Spleen (tissue), 11 donors: ENCODE data around the gene ERCC6L. TPM values are rescaled to one million over a fixed set of nuclear protein-coding genes. Genes with fewer than 3 reads are reported as not detected.
A peak's percentile ranks its signal among the peaks of the same experiment; 100 is the strongest.

ENCODE experiments used
- DNase-seq: peaks from one replicate; pipeline ENCODE4 v3.0.0-alpha.2; 2020
- H3K27ac ChIP-seq, 8 donors: fragments of 200-600 bp; sonication (generic) in 7 of 8; 1 replicate in 4 of 8; 2 replicates in 4 of 8; pipeline versions ENCODE4 v1.5.0 to v1.8.0; 2016 to 2021; ENCODE audit warnings: inconsistent platforms in 4 of 8, mild to moderate bottlenecking in 4 of 8, moderate library complexity in 1 of 8
- H3K27me3 ChIP-seq, 7 donors: fragments of 200-600 bp; sonication (generic) in 6 of 7; replicated peaks in 1 of 7; 1 replicate in 4 of 7; 2 replicates in 3 of 7; pipeline versions ENCODE4 v1.5.0 to v1.8.0; 2016 to 2021; ENCODE audit warnings: inconsistent platforms in 3 of 7, mild to moderate bottlenecking in 1 of 7
- H3K36me3 ChIP-seq, 6 donors: fragments of 200-600 bp; sonication (generic) in 5 of 6; 1 replicate in 4 of 6; 2 replicates in 2 of 6; pipeline versions ENCODE4 v1.5.0 to v1.8.0; 2016 to 2021; ENCODE audit warnings: inconsistent platforms in 2 of 6
- H3K4me1 ChIP-seq, 6 donors: fragments of 200-600 bp; sonication (generic) in 5 of 6; 1 replicate in 3 of 6; 2 replicates in 3 of 6; pipeline versions ENCODE4 v1.5.0 to v1.8.0; 2016 to 2021; ENCODE audit warnings: inconsistent platforms in 3 of 6
- H3K4me3 ChIP-seq, 8 donors: fragments of 200-600 bp; sonication (generic) in 7 of 8; 1 replicate in 4 of 8; 2 replicates in 4 of 8; pipeline versions ENCODE4 v1.5.0 to v1.8.0; 2016 to 2021; ENCODE audit warnings: inconsistent platforms in 4 of 8, mild to moderate bottlenecking in 4 of 8, moderate library complexity in 2 of 8
- H3K9me3 ChIP-seq, 8 donors: fragments of 200-600 bp; sonication (generic) in 7 of 8; 1 replicate in 4 of 8; 2 replicates in 4 of 8; pipeline versions ENCODE4 v1.5.0 to v1.8.0; 2016 to 2021; ENCODE audit warnings: inconsistent platforms in 4 of 8
- POLR2A ChIP-seq, 3 donors: fragments of 450-650 bp; IDR thresholded peaks; one replicate each; pipeline ENCODE4 v1.5.1; 2017; ENCODE audit warnings: antibody characterized with exemption in 3 of 3, mild to moderate bottlenecking in 1 of 3
- POLR2AphosphoS5 ChIP-seq, 3 donors: sonication (generic); formaldehyde crosslinking; IDR thresholded peaks; one replicate each; pipeline ENCODE4 v1.5.1; 2017; ENCODE audit warnings: antibody characterized with exemption in 3 of 3
- WGBS, 5 donors: extraction: QIAGEN DNeasy Blood & Tissue Kit in 3 of 5; methylation state at CpG; one replicate each; pipeline versions ENCODE4 v1.1.5 to v1.1.7; 2013 to 2018; 5-methylcytosine and 5-hydroxymethylcytosine counted together
- intact Hi-C: fragments of 100-400 bp; cut with DNase I; formaldehyde crosslinking; loops from one replicate; pipeline ENCODE4 v1.15.0; 2023; ENCODE audit warnings: low total_unique reads
- polyA plus RNA-seq, 3 donors: library from polyadenylated mRNA; stranded (reverse); fragments of 200-250 nt; gene quantifications; one replicate each; pipeline ENCODE4 v1.2.1, GENCODE V29; 2013
- total RNA-seq, 7 donors: library from RNA; depleted of rRNA in 3 of 7; stranded (reverse); fragments of >200 nt in 3 of 7; fragmentation: NEBNext Ultra II Directional in 4 of 7; extraction: Animal tissue kit (Norgen Biotek cat#: 25700) in 4 of 7; gene quantifications; one replicate each; pipeline versions ENCODE4 v1.1.0 to v1.2.1, GENCODE V29; 2016 to 2021
- TF ChIP-seq, protein P1 (sequence below), 11 experiments: fragments of 200-600 bp in 7 of 11; fragments of 450-650 bp in 4 of 11; sonication (generic) in 4 of 11; IDR thresholded peaks in 8 of 11; conservative IDR thresholded peaks in 3 of 11; 1 replicate in 7 of 11; 2 replicates in 4 of 11; pipeline versions ENCODE4 v1.4.0 to v1.8.0; 2016 to 2021; ENCODE audit warnings: antibody characterized with exemption in 11 of 11, inconsistent platforms in 4 of 11, mild to moderate bottlenecking in 1 of 11
- donor health status: healthy with polysubstance abuse.
- donor health status: DM: no; HTN: no; CAD: no; lungs with moderate emphysema.
- donor health status: DM: no; HTN: no; CAD: no.
- donor health status: Bipolar disorder and iron deficiency.
- donor health status: healthy.
- donor health status: DM: no; HTN: no; CAD: no.
- donor health status: DM: yes; HTN: yes; CAD: no.

Gene ERCC6L
- total and polyA plus RNA-seq, 10 donors: 0.30 to 1.4 (median 0.77) TPM

DNA sequence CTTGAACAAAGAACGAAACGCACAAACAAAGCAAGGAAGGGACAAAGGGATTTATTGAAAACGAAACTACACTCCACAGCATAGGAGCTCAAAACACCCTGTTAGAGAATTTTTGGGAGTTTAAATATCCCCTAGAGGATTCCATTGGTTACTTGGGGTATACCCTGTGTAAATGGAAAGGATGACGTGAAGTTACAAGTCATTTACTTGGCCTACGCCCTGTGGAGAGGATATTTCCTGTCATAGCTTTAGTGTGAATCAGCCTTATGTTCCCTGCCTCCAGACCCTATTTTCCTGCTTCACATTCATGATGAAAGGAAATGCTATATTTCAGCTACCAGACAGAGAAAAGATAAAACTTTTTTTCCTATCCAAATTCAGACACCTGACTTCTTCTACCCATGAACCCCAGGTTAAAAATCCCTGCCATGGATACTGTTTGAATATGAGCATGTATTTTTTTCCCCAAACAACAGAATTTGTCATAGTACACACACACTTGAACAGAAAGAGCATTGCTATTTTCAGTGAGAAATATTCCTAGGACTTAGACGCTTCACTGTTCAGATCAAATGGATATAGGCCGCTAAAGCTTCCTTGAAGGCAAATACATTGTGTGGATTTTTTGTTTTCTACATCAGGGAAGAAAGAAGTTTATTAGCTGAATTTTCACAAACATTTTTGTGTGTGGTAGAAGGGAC, 36.8 kb downstream of the ERCC6L start:
- no peaks in the 10 kb centered on the region for H3K9me3 ChIP-seq
- no peaks in the 10 kb centered on the region for H3K27me3 ChIP-seq
- 60 to 92% (median 74%) methylated on average over 7 of the region's 7 CpGs for WGBS, 5 donors
- H3K27ac ChIP-seq: peak overlapping the region in 4 of 8 donors; percentile 7 to 50 (median 40)
- intact Hi-C loops: no loop called here
- no peak overlapping the region for H3K4me3 ChIP-seq
- peak in 1 of 3 donors; percentile 14 for TF ChIP-seq POLR2AphosphoS5 (IDR thresholded peaks at IDR 0.05)
- TF ChIP-seq, protein P1, sequence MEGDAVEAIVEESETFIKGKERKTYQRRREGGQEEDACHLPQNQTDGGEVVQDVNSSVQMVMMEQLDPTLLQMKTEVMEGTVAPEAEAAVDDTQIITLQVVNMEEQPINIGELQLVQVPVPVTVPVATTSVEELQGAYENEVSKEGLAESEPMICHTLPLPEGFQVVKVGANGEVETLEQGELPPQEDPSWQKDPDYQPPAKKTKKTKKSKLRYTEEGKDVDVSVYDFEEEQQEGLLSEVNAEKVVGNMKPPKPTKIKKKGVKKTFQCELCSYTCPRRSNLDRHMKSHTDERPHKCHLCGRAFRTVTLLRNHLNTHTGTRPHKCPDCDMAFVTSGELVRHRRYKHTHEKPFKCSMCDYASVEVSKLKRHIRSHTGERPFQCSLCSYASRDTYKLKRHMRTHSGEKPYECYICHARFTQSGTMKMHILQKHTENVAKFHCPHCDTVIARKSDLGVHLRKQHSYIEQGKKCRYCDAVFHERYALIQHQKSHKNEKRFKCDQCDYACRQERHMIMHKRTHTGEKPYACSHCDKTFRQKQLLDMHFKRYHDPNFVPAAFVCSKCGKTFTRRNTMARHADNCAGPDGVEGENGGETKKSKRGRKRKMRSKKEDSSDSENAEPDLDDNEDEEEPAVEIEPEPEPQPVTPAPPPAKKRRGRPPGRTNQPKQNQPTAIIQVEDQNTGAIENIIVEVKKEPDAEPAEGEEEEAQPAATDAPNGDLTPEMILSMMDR (IDR thresholded peaks at IDR 0.05 in 8 of 11, conservative IDR thresholded peaks at IDR 0.05 in 3 of 11): no peak
- no peaks in the 10 kb centered on the region for H3K4me1 ChIP-seq
- no peak for DNase-seq
- peaks cover 0 to 77% (median 16%) of the 10 kb centered on the region in 6 donors for H3K36me3 ChIP-seq

- TF ChIP-seq POLR2AphosphoS5 (IDR thresholded peaks at IDR 0.05): no peak
- no peak for TF ChIP-seq POLR2A (IDR thresholded peaks at IDR 0.05)
- TF ChIP-seq, protein P1 (IDR thresholded peaks at IDR 0.05 in 8 of 11, conservative IDR thresholded peaks at IDR 0.05 in 3 of 11): no peak
- peak overlapping the region in 2 of 8 donors; percentile 83 to 86 for H3K4me3 ChIP-seq
- no peak overlapping the region for H3K27ac ChIP-seq
- DNase-seq: no peak
- intact Hi-C loops: no loop called here
- H3K27me3 ChIP-seq: no peaks in the 10 kb centered on the region
- H3K4me1 ChIP-seq: peaks cover 6 to 35% (median 18%) of the 10 kb centered on the region in 6 donors
- H3K36me3 ChIP-seq: peaks cover 0 to 18% (median 4%) of the 10 kb centered on the region in 6 donors
- no peaks in the 10 kb centered on the region for H3K9me3 ChIP-seq
- 73 to 97% (median 88%) methylated on average over 2 of the region's 2 CpGs for WGBS, 5 donors
These were observed 55.9 kb downstream of the ERCC6L start for GRCh38 chrX:72182924-72183323.

GRCh38 chrX:72181178-72182125, 57.4 kb downstream of the ERCC6L start, which contains the start of gene PIN4:
PIN4 (plus strand) TSS chrX:72181757; CDS start chrX:72181786, 29 bp downstream.
- Histone ChIP-seq H3K27me3 (no peaks in the 10 kb centered on the region), H3K27ac (peak within 1 kb of the TSS; percentile 74 to 91 (median 86)), H3K9me3 (no peaks in the 10 kb centered on the region), H3K4me3 (peak within 1 kb of the TSS; percentile 50 to 86 (median 60)), H3K36me3 (peaks cover 0 to 3% (median 0%) of the 10 kb centered on the region in 6 donors), H3K4me1 (peaks cover 6 to 35% (median 18%) of the 10 kb centered on the region in 6 donors)
- intact Hi-C loops: no loop called here
- DNase-seq: peak; percentile 94
- WGBS, 5 donors: 0 to 24% (median 1%) methylated on average over 33 to 46 of the region's 46 CpGs
- no peak for TF ChIP-seq POLR2A (IDR thresholded peaks at IDR 0.05)
- peak; percentile 69 to 80 (median 77) for TF ChIP-seq POLR2AphosphoS5 (IDR thresholded peaks at IDR 0.05)
- TF ChIP-seq, protein P1 (IDR thresholded peaks at IDR 0.05 in 8 of 11, conservative IDR thresholded peaks at IDR 0.05 in 3 of 11): no peak
